ENCODE data around the gene HBEGF.

The HBEGF gene

GRCh38 chr5:140361901-140362300 is 15.5 kb upstream of the HBEGF start:
- H3K36me3 ChIP-seq (ENCODE audit: control insufficient read depth, insufficient read depth, low read length) = no peaks in the 10 kb centered on the region
- H3K9ac ChIP-seq (ENCODE audit: low read depth, low read length) = no peak overlapping the region
- H3K9me3 ChIP-seq (ENCODE audit: control insufficient read depth, insufficient read depth, low read length) = no peaks in the 10 kb centered on the region
- no peak overlapping the region for H3K27ac ChIP-seq (ENCODE audit: low read depth, low read length)
- peaks cover 8% of the 10 kb centered on the region; the same call in 1 of the 2 replicates for H3K27me3 ChIP-seq (ENCODE audit: control insufficient read depth, insufficient read depth, low read length)
- H3K4me1 ChIP-seq (ENCODE audit: control insufficient read depth, insufficient read depth, low read length) = no peaks in the 10 kb centered on the region; the same call in 1 of the 2 replicates
- no peak overlapping the region for H3K4me3 ChIP-seq (ENCODE audit: low read depth, low read length)

- no peaks in the 10 kb centered on the region for H3K9me3 ChIP-seq (ENCODE audit: control insufficient read depth, insufficient read depth, low read length)
- no peaks in the 10 kb centered on the region; the same call in 1 of the 2 replicates for H3K4me1 ChIP-seq (ENCODE audit: control insufficient read depth, insufficient read depth, low read length)
- no peak overlapping the region for H3K27ac ChIP-seq (ENCODE audit: low read depth, low read length)
- H3K36me3 ChIP-seq (ENCODE audit: control insufficient read depth, insufficient read depth, low read length) = no peaks in the 10 kb centered on the region
- H3K9ac ChIP-seq (ENCODE audit: low read depth, low read length) = no peak overlapping the region
- H3K27me3 ChIP-seq (ENCODE audit: control insufficient read depth, insufficient read depth, low read length) = peaks cover 8% of the 10 kb centered on the region; the same call in 1 of the 2 replicates
- H3K4me3 ChIP-seq (ENCODE audit: low read depth, low read length) = no peak overlapping the region
These were observed 14.5 kb upstream of the HBEGF start for GRCh38 chr5:140360681-140361479.

- H3K27ac ChIP-seq (ENCODE audit: low read depth, low read length) = no peak within 1 kb of the TSS
- H3K4me1 ChIP-seq (ENCODE audit: control insufficient read depth, insufficient read depth, low read length) = no peaks in the 10 kb centered on the region; the same call in 1 of the 2 replicates
- no peak within 1 kb of the TSS for H3K4me3 ChIP-seq (ENCODE audit: low read depth, low read length)
These were observed 13.7 kb upstream of the HBEGF start, which contains the start of gene SLC4A9 for GRCh38 chr5:140360101-140360500. Gene SLC4A9, plus strand, starts transcription at chr5:140360194. Its CDS starts 43 bp downstream, at chr5:140360237.

GRCh38 chr5:140358738-140359310 is 12.4 kb upstream of the HBEGF start:
- no peaks in the 10 kb centered on the region for H3K9me3 ChIP-seq (ENCODE audit: control insufficient read depth, insufficient read depth, low read length)
- H3K4me3 ChIP-seq (ENCODE audit: low read depth, low read length) = no peak overlapping the region
- H3K36me3 ChIP-seq (ENCODE audit: control insufficient read depth, insufficient read depth, low read length) = no peaks in the 10 kb centered on the region
- H3K4me1 ChIP-seq (ENCODE audit: control insufficient read depth, insufficient read depth, low read length) = no peaks in the 10 kb centered on the region; the same call in 1 of the 2 replicates
- no peak overlapping the region for H3K9ac ChIP-seq (ENCODE audit: low read depth, low read length)
- no peak overlapping the region for H3K27ac ChIP-seq (ENCODE audit: low read depth, low read length)
- H3K27me3 ChIP-seq (ENCODE audit: control insufficient read depth, insufficient read depth, low read length) = peaks cover 4% of the 10 kb centered on the region; the same call in 1 of the 2 replicates

More at GRCh38 chr5:140360101-140360500, 13.7 kb upstream of the HBEGF start, which contains the start of gene SLC4A9:
- H3K9ac ChIP-seq (ENCODE audit: low read depth, low read length) = no peak within 1 kb of the TSS
- no peaks in the 10 kb centered on the region for H3K36me3 ChIP-seq (ENCODE audit: control insufficient read depth, insufficient read depth, low read length)
- H3K27me3 ChIP-seq (ENCODE audit: control insufficient read depth, insufficient read depth, low read length) = peaks cover 8% of the 10 kb centered on the region; the same call in 1 of the 2 replicates
- H3K9me3 ChIP-seq (ENCODE audit: control insufficient read depth, insufficient read depth, low read length) = no peaks in the 10 kb centered on the region

GRCh38 chr5:140357726-140358093 is 11.3 kb upstream of the HBEGF start:
- Histone ChIP-seq H3K27ac (ENCODE audit: low read depth, low read length) (no peak overlapping the region), H3K9ac (ENCODE audit: low read depth, low read length) (no peak overlapping the region), H3K36me3 (ENCODE audit: control insufficient read depth, insufficient read depth, low read length) (no peaks in the 10 kb centered on the region), H3K9me3 (ENCODE audit: control insufficient read depth, insufficient read depth, low read length) (no peaks in the 10 kb centered on the region), H3K27me3 (ENCODE audit: control insufficient read depth, insufficient read depth, low read length) (no peaks in the 10 kb centered on the region), H3K4me3 (ENCODE audit: low read depth, low read length) (no peak overlapping the region), H3K4me1 (ENCODE audit: control insufficient read depth, insufficient read depth, low read length) (no peaks in the 10 kb centered on the region; the same call in 1 of the 2 replicates)

GRCh38 chr5:140356853-140357725 is 10.7 kb upstream of the HBEGF start:
- no peak overlapping the region for H3K4me3 ChIP-seq (ENCODE audit: low read depth, low read length)
- H3K4me1 ChIP-seq (ENCODE audit: control insufficient read depth, insufficient read depth, low read length) = no peaks in the 10 kb centered on the region
- no peak overlapping the region for H3K27ac ChIP-seq (ENCODE audit: low read depth, low read length)
- no peak overlapping the region for H3K9ac ChIP-seq (ENCODE audit: low read depth, low read length)
- no peaks in the 10 kb centered on the region for H3K27me3 ChIP-seq (ENCODE audit: control insufficient read depth, insufficient read depth, low read length)
- H3K36me3 ChIP-seq (ENCODE audit: control insufficient read depth, insufficient read depth, low read length) = no peaks in the 10 kb centered on the region
- no peaks in the 10 kb centered on the region for H3K9me3 ChIP-seq (ENCODE audit: control insufficient read depth, insufficient read depth, low read length)

GRCh38 chr5:140355546-140355945 is 9.1 kb upstream of the HBEGF start:
- no peaks in the 10 kb centered on the region for H3K9me3 ChIP-seq (ENCODE audit: control insufficient read depth, insufficient read depth, low read length)
- no peak overlapping the region for H3K4me3 ChIP-seq (ENCODE audit: low read depth, low read length)
- H3K4me1 ChIP-seq (ENCODE audit: control insufficient read depth, insufficient read depth, low read length) = no peaks in the 10 kb centered on the region
- H3K27ac ChIP-seq (ENCODE audit: low read depth, low read length) = no peak overlapping the region
- H3K27me3 ChIP-seq (ENCODE audit: control insufficient read depth, insufficient read depth, low read length) = no peaks in the 10 kb centered on the region
- no peak overlapping the region for H3K9ac ChIP-seq (ENCODE audit: low read depth, low read length)
- H3K36me3 ChIP-seq (ENCODE audit: control insufficient read depth, insufficient read depth, low read length) = no peaks in the 10 kb centered on the region

GRCh38 chr5:140351609-140352334 is 5.4 kb upstream of the HBEGF start:
- no peaks in the 10 kb centered on the region for H3K9me3 ChIP-seq (ENCODE audit: control insufficient read depth, insufficient read depth, low read length)
- no peaks in the 10 kb centered on the region for H3K27me3 ChIP-seq (ENCODE audit: control insufficient read depth, insufficient read depth, low read length)
- no peak overlapping the region for H3K27ac ChIP-seq (ENCODE audit: low read depth, low read length)
- H3K36me3 ChIP-seq (ENCODE audit: control insufficient read depth, insufficient read depth, low read length) = no peaks in the 10 kb centered on the region
- no peak overlapping the region for H3K9ac ChIP-seq (ENCODE audit: low read depth, low read length)
- H3K4me3 ChIP-seq (ENCODE audit: low read depth, low read length) = no peak overlapping the region
- peaks cover 5% of the 10 kb centered on the region; the same call in 1 of the 2 replicates for H3K4me1 ChIP-seq (ENCODE audit: control insufficient read depth, insufficient read depth, low read length)

GRCh38 chr5:140349244-140349643 is 2.8 kb upstream of the HBEGF start:
- peaks cover 17% of the 10 kb centered on the region for H3K4me1 ChIP-seq (ENCODE audit: control insufficient read depth, insufficient read depth, low read length)
- no peak overlapping the region for H3K27ac ChIP-seq (ENCODE audit: low read depth, low read length)
- no peak overlapping the region for H3K9ac ChIP-seq (ENCODE audit: low read depth, low read length)

GRCh38 chr5:140348104-140348503 is 1.7 kb upstream of the HBEGF start:
- peaks cover 13% of the 10 kb centered on the region for H3K27me3 ChIP-seq (ENCODE audit: control insufficient read depth, insufficient read depth, low read length)
- H3K4me1 ChIP-seq (ENCODE audit: control insufficient read depth, insufficient read depth, low read length) = peaks cover 17% of the 10 kb centered on the region
- no peaks in the 10 kb centered on the region for H3K36me3 ChIP-seq (ENCODE audit: control insufficient read depth, insufficient read depth, low read length)
- H3K27ac ChIP-seq (ENCODE audit: low read depth, low read length) = no peak overlapping the region
- no peak overlapping the region for H3K4me3 ChIP-seq (ENCODE audit: low read depth, low read length)
- no peak overlapping the region for H3K9ac ChIP-seq (ENCODE audit: low read depth, low read length)
- no peaks in the 10 kb centered on the region for H3K9me3 ChIP-seq (ENCODE audit: control insufficient read depth, insufficient read depth, low read length)

More at GRCh38 chr5:140349244-140349643, 2.8 kb upstream of the HBEGF start:
- Histone ChIP-seq H3K36me3 (ENCODE audit: control insufficient read depth, insufficient read depth, low read length) (no peaks in the 10 kb centered on the region), H3K27me3 (ENCODE audit: control insufficient read depth, insufficient read depth, low read length) (peaks cover 13% of the 10 kb centered on the region), H3K9me3 (ENCODE audit: control insufficient read depth, insufficient read depth, low read length) (no peaks in the 10 kb centered on the region), H3K4me3 (ENCODE audit: low read depth, low read length) (no peak overlapping the region)

Data from HUES48 (cell line).